Hematopoietic multipotent progenitor cell (in vitro differentiated cells): ENCODE data around the gene RWDD4. TPM values are rescaled to one million over a fixed set of nuclear protein-coding genes. Genes with fewer than 3 reads are reported as not detected.
"Not testable (repeated sequence)": the region's sequence is repeated elsewhere in the genome, so short reads cannot be mapped to it uniquely, and the experiment has no call there.

Source experiments
- DNase-seq, 3 donors: peaks; one replicate each; pipeline ENCODE4 v3.0.0-alpha.2; 2011 to 2015; ENCODE audit warnings: low read depth in 2 of 3, low spot score in 2 of 3
- total RNA-seq: library from RNA; depleted of rRNA; stranded (reverse); fragments of >200 nt; gene quantifications from one replicate; pipeline ENCODE4 v1.2.3, GENCODE V29; 2012

The RWDD4 gene
- total RNA-seq, 1 donor = 6.5 TPM

GRCh38 chr4:183636503-183636902 is 22.5 kb downstream of the RWDD4 start:
- DNase-seq = no peak

GRCh38 chr4:183635741-183636140 is 23.2 kb downstream of the RWDD4 start:
- DNase-seq = no peak

- DNase-seq = no peak
These were observed 23.7 kb downstream of the RWDD4 start for GRCh38 chr4:183635321-183635720.

GRCh38 chr4:183633476-183634400 is 25.2 kb downstream of the RWDD4 start:
- DNase-seq = no peak

- DNase-seq = no peak
These were observed 26.3 kb downstream of the RWDD4 start for GRCh38 chr4:183632689-183633088.

GRCh38 chr4:183631577-183632198 is 27.3 kb downstream of the RWDD4 start:
- DNase-seq = no peak

- DNase-seq = no peak
These were observed 30.9 kb downstream of the RWDD4 start for GRCh38 chr4:183627979-183628588.

- not testable (repeated sequence) for DNase-seq
These were observed 31.7 kb downstream of the RWDD4 start for GRCh38 chr4:183627286-183627685.

GRCh38 chr4:183626168-183626567 is 32.8 kb downstream of the RWDD4 start:
- no peak for DNase-seq

- DNase-seq = no peak
These were observed 34.4 kb downstream of the RWDD4 start for GRCh38 chr4:183624548-183624947.

- DNase-seq = peak in 2 of 3 donors; percentile 18 to 65
These were observed 37.1 kb downstream of the RWDD4 start for GRCh38 chr4:183621875-183622274.

GRCh38 chr4:183620421-183620820 is 38.6 kb downstream of the RWDD4 start:
- no peak for DNase-seq

GRCh38 chr4:183618681-183619080 is 40.3 kb downstream of the RWDD4 start:
- no peak for DNase-seq

GRCh38 chr4:183617075-183617474 is 41.9 kb downstream of the RWDD4 start:
- DNase-seq = no peak

GRCh38 chr4:183612329-183613250 is 46.4 kb downstream of the RWDD4 start:
- no peak for DNase-seq

- DNase-seq = no peak
These were observed 47.7 kb downstream of the RWDD4 start for GRCh38 chr4:183611210-183611830.

GRCh38 chr4:183610613-183611012 is 48.4 kb downstream of the RWDD4 start:
- no peak for DNase-seq

- DNase-seq = no peak
These were observed 49.0 kb downstream of the RWDD4 start for GRCh38 chr4:183610033-183610432.

GRCh38 chr4:183609151-183609550 is 49.8 kb downstream of the RWDD4 start:
- DNase-seq = no peak

GRCh38 chr4:183607894-183608293 is 51.1 kb downstream of the RWDD4 start:
- DNase-seq = no peak
